Left lung (tissue), 10 donors: ENCODE results near the gene PIK3C2A. TPM values are rescaled to one million over a fixed set of nuclear protein-coding genes. Genes with fewer than 3 reads are reported as not detected.
"Not testable (repeated sequence)": the region's sequence is repeated elsewhere in the genome, so short reads cannot be mapped to it uniquely, and the experiment has no call there.

Source experiments
- ATAC-seq: fragments of 200-7000 bp; cut with Tn5 transposase; one replicate; pipeline ENCODE4 v1.9.1; 2020; ENCODE audit warnings: moderate library complexity
- DNase-seq, 4 donors: peaks; one replicate each; pipeline ENCODE4 v3.0.0-alpha.2; 2013 to 2020
- H3K27ac ChIP-seq, 2 donors: fragments of 200-600 bp; sonication (generic) in 1 of 2; one replicate each; pipeline versions ENCODE4 v1.5.0 to v1.8.0; 2020 to 2021
- H3K27me3 ChIP-seq, 2 donors: fragments of 200-600 bp; sonication (generic) in 1 of 2; one replicate each; pipeline versions ENCODE4 v1.5.0 to v1.8.0; 2020 to 2021
- H3K36me3 ChIP-seq, 2 donors: fragments of 200-600 bp; sonication (generic) in 1 of 2; one replicate each; pipeline versions ENCODE4 v1.5.0 to v1.8.0; 2020 to 2021
- H3K4me1 ChIP-seq, 2 donors: fragments of 200-600 bp; one replicate each; pipeline ENCODE4 v1.8.0; 2021
- H3K4me3 ChIP-seq, 2 donors: fragments of 200-600 bp; sonication (generic) in 1 of 2; one replicate each; pipeline versions ENCODE4 v1.5.0 to v1.8.0; 2020 to 2021; ENCODE audit warnings: mild to moderate bottlenecking in 1 of 2
- H3K9me3 ChIP-seq, 2 donors: fragments of 200-600 bp; sonication (generic) in 1 of 2; one replicate each; pipeline versions ENCODE4 v1.5.0 to v1.8.0; 2020 to 2021
- CTCF ChIP-seq, 2 donors: fragments of 200-600 bp; sonication (generic) in 1 of 2; IDR thresholded peaks; one replicate each; pipeline versions ENCODE4 v1.5.0 to v1.8.0; 2021; ENCODE audit warnings: antibody characterized with exemption in 2 of 2
- intact Hi-C, 2 donors: fragments of 100-400 bp; cut with DNase I; formaldehyde crosslinking; loops; one replicate each; pipeline versions ENCODE4 v1.11.2 to v1.14.2; 2022
- polyA plus RNA-seq, 6 donors: library from polyadenylated mRNA; unstranded; fragments of 120-200 nt; gene quantifications; one replicate each; pipeline ENCODE4 v1.2.1, GENCODE V29; 2013; ENCODE audit not compliant: insufficient read length in 6 of 6
- total RNA-seq, 2 donors: library from RNA; stranded (reverse); fragmentation: NEBNext Ultra II Directional; extraction: Animal tissue kit (Norgen Biotek cat#: 25700); gene quantifications; one replicate each; pipeline ENCODE4 v1.2.1, GENCODE V29; 2021
- donor health status: DM: no; HTN: yes; CAD: no.
- donor health status: DM: no; HTN: no; CAD: no.

The PIK3C2A gene
- total and polyA plus RNA-seq, 8 donors = 57.0 to 78.2 (median 63.4) TPM

GRCh38 chr11:17238377-17238776, 30.6 kb upstream of the PIK3C2A start:
- H3K36me3 ChIP-seq = no peaks in the 10 kb centered on the region
- H3K27ac ChIP-seq = no peak overlapping the region
- no peaks in the 10 kb centered on the region for H3K4me1 ChIP-seq
- no peaks in the 10 kb centered on the region for H3K27me3 ChIP-seq
- ATAC-seq = no peak
- no peaks in the 10 kb centered on the region for H3K9me3 ChIP-seq
- no peak for DNase-seq
- H3K4me3 ChIP-seq = no peak overlapping the region
- no peak for TF ChIP-seq CTCF (IDR thresholded peaks at IDR 0.05)
- intact Hi-C loops = no loop called here

GRCh38 chr11:17233101-17233500, 25.3 kb upstream of the PIK3C2A start:
- no peaks in the 10 kb centered on the region for H3K36me3 ChIP-seq
- ATAC-seq (no peak), DNase-seq (no peak)
- TF ChIP-seq CTCF (IDR thresholded peaks at IDR 0.05) = no peak
- H3K4me3 ChIP-seq = no peak overlapping the region
- no peaks in the 10 kb centered on the region for H3K27me3 ChIP-seq
- intact Hi-C loops = no loop called here
- H3K27ac ChIP-seq = no peak overlapping the region
- no peaks in the 10 kb centered on the region for H3K9me3 ChIP-seq
- peaks cover 0 to 12% of the 10 kb centered on the region in 2 donors for H3K4me1 ChIP-seq

GRCh38 chr11:17230867-17231851, 23.4 kb upstream of the PIK3C2A start:
- Histone ChIP-seq H3K27me3 (no peaks in the 10 kb centered on the region), H3K9me3 (no peaks in the 10 kb centered on the region), H3K27ac (no peak overlapping the region), H3K4me1 (peaks cover 0 to 12% of the 10 kb centered on the region in 2 donors), H3K4me3 (no peak overlapping the region), H3K36me3 (no peaks in the 10 kb centered on the region)
- intact Hi-C loops = no loop called here
- no peak for DNase-seq
- no peak for TF ChIP-seq CTCF (IDR thresholded peaks at IDR 0.05)
- peak; percentile 54 for ATAC-seq

- intact Hi-C loops = no loop called here
- Histone ChIP-seq H3K4me3 (no peak overlapping the region), H3K9me3 (no peaks in the 10 kb centered on the region), H3K27me3 (no peaks in the 10 kb centered on the region), H3K27ac (no peak overlapping the region), H3K36me3 (no peaks in the 10 kb centered on the region), H3K4me1 (peaks cover 0 to 12% of the 10 kb centered on the region in 2 donors)
- ATAC-seq (no peak), DNase-seq (no peak)
- no peak for TF ChIP-seq CTCF (IDR thresholded peaks at IDR 0.05)
Observed at GRCh38 chr11:17229481-17230152, 21.8 kb upstream of the PIK3C2A start.

- H3K27me3 ChIP-seq, H3K36me3 ChIP-seq, intact Hi-C loops, H3K4me3 ChIP-seq, ATAC-seq, H3K27ac ChIP-seq, H3K9me3 ChIP-seq, DNase-seq: not testable (repeated sequence)
- peaks cover 0 to 12% of the 10 kb centered on the region in 2 donors for H3K4me1 ChIP-seq
Observed at GRCh38 chr11:17228186-17228925, 20.6 kb upstream of the PIK3C2A start.
